Fibroblast of skin of right biceps (primary cell): ENCODE measurements around the gene PLS1.
"Not testable (repeated sequence)": the region's sequence is repeated elsewhere in the genome, so short reads cannot be mapped to it uniquely, and the experiment has no call there.

Experiments
- DNase-seq: peaks from one replicate; pipeline ENCODE4 v3.0.0-alpha.2; 2013

Gene PLS1

GRCh38 chr3:142596726-142597088 lies 514 bp downstream of the PLS1 start:
- no peak for DNase-seq

GRCh38 chr3:142597906-142598305 lies 1.7 kb downstream of the PLS1 start:
- no peak for DNase-seq

GRCh38 chr3:142601713-142602112 lies 5.5 kb downstream of the PLS1 start:
- DNase-seq = no peak

- DNase-seq = no peak
Measured at GRCh38 chr3:142602619-142603385, 6.6 kb downstream of the PLS1 start.

GRCh38 chr3:142603386-142603705 lies 7.2 kb downstream of the PLS1 start:
- DNase-seq = not testable (repeated sequence)

- no peak for DNase-seq
Measured at GRCh38 chr3:142604940-142605339, 8.7 kb downstream of the PLS1 start.

- no peak for DNase-seq
Measured at GRCh38 chr3:142608631-142609030, 12.4 kb downstream of the PLS1 start.

- no peak for DNase-seq
Measured at GRCh38 chr3:142609136-142609535, 12.9 kb downstream of the PLS1 start.

GRCh38 chr3:142611206-142611605 lies 15.0 kb downstream of the PLS1 start:
- no peak for DNase-seq

- DNase-seq = no peak
Measured at GRCh38 chr3:142613491-142613890, 17.3 kb downstream of the PLS1 start.

- DNase-seq = no peak
Measured at GRCh38 chr3:142614059-142614626, 17.9 kb downstream of the PLS1 start.

GRCh38 chr3:142615171-142615570 lies 19.0 kb downstream of the PLS1 start:
- DNase-seq = peak; percentile 8

GRCh38 chr3:142618917-142619461 lies 22.8 kb downstream of the PLS1 start:
- DNase-seq = no peak

GRCh38 chr3:142622405-142622804 lies 26.2 kb downstream of the PLS1 start:
- no peak for DNase-seq

- no peak for DNase-seq
Measured at GRCh38 chr3:142623194-142623593, 27.0 kb downstream of the PLS1 start.

GRCh38 chr3:142624341-142625152 lies 28.4 kb downstream of the PLS1 start:
- DNase-seq = no peak

GRCh38 chr3:142625153-142625440 lies 28.9 kb downstream of the PLS1 start:
- DNase-seq = no peak

- DNase-seq = no peak
Measured at GRCh38 chr3:142626971-142627370, 30.8 kb downstream of the PLS1 start.

- no peak for DNase-seq
Measured at GRCh38 chr3:142628801-142629200, 32.6 kb downstream of the PLS1 start.

GRCh38 chr3:142633073-142633472 lies 36.9 kb downstream of the PLS1 start:
- no peak for DNase-seq

- DNase-seq = no peak
Measured at GRCh38 chr3:142636050-142636449, 39.9 kb downstream of the PLS1 start.

- no peak for DNase-seq
Measured at GRCh38 chr3:142636664-142637063, 40.5 kb downstream of the PLS1 start.

- no peak for DNase-seq
Measured at GRCh38 chr3:142638291-142638690, 42.1 kb downstream of the PLS1 start.

GRCh38 chr3:142641504-142641903 lies 45.3 kb downstream of the PLS1 start:
- no peak for DNase-seq
